Measurements from ENCODE around the gene ARV1. TPM values are rescaled to one million over a fixed set of nuclear protein-coding genes. Genes with fewer than 3 reads are reported as not detected.

ARV1 gene
- total RNA-seq, 1 experiment from 2014 or later, result 4.0 TPM

- Histone ChIP-seq H3K9me3 (ENCODE audit: control insufficient read depth in 1 of 2, insufficient read depth in 1 of 2, low read depth in 1 of 2, low read length in 2 of 2) (no peaks in the 10 kb centered on the region; a peak in 1 of 4 replicates), H3K4me3 (replicated peaks in 1 of 2; ENCODE audit: low read depth in 1 of 2, low read length in 2 of 2) (no peak overlapping the region), H4K20me1 (ENCODE audit: insufficient read depth) (no peaks in the 10 kb centered on the region), H3K4me2 (ENCODE audit: low read length) (no peak overlapping the region), H3K27me3 (ENCODE audit: insufficient read depth, low read length) (no peaks in the 10 kb centered on the region), H3K27ac (ENCODE audit: low read depth, low read length) (no peak overlapping the region), H3K9ac (ENCODE audit: low read length) (no peak overlapping the region), H3K36me3 (ENCODE audit: control insufficient read depth in 1 of 2, insufficient read depth in 2 of 2, low read length in 2 of 2) (no peaks in the 10 kb centered on the region), H3K4me1 (ENCODE audit: control insufficient read depth in 1 of 2, insufficient read depth in 2 of 2, low read length in 2 of 2) (no peaks in the 10 kb centered on the region), H2AFZ (ENCODE audit: low read depth, low read length, poor library complexity, severe bottlenecking) (no peak overlapping the region), H3K9me2 (ENCODE audit: insufficient read depth) (no peaks in the 10 kb centered on the region), H3K79me2 (ENCODE audit: insufficient read depth, low read length) (no peaks in the 10 kb centered on the region)
- RAD21 ChIA-PET (ENCODE audit: low non-redundant PET in 1 of 2, low total read pairs in 2 of 2, uncharacterized antibody in 2 of 2, unreplicated experiment in 2 of 2), result no interaction called here
- no TSS peak for BruUV-seq (replicated peaks)
- intact Hi-C loops (cut with micrococcal nuclease), result no loop called here
- DNase-seq (ENCODE audit: low read depth, low spot score) (no peak), ATAC-seq (no peak)
- CTCF ChIA-PET, result no interaction called here
- TF ChIP-seq, protein P1, sequence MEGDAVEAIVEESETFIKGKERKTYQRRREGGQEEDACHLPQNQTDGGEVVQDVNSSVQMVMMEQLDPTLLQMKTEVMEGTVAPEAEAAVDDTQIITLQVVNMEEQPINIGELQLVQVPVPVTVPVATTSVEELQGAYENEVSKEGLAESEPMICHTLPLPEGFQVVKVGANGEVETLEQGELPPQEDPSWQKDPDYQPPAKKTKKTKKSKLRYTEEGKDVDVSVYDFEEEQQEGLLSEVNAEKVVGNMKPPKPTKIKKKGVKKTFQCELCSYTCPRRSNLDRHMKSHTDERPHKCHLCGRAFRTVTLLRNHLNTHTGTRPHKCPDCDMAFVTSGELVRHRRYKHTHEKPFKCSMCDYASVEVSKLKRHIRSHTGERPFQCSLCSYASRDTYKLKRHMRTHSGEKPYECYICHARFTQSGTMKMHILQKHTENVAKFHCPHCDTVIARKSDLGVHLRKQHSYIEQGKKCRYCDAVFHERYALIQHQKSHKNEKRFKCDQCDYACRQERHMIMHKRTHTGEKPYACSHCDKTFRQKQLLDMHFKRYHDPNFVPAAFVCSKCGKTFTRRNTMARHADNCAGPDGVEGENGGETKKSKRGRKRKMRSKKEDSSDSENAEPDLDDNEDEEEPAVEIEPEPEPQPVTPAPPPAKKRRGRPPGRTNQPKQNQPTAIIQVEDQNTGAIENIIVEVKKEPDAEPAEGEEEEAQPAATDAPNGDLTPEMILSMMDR (IDR thresholded peaks at IDR 0.05 in 2 of 3, conservative IDR thresholded peaks at IDR 0.05 in 1 of 3; ENCODE audit: borderline replicate concordance in 1 of 3, insufficient read depth in 1 of 3, low read depth in 2 of 3, low read length in 2 of 3), result no peak
- TF ChIP-seq POLR2AphosphoS5 (IDR thresholded peaks at IDR 0.05; ENCODE audit: low read depth, low read length) (no peak), SP1 (IDR thresholded peaks at IDR 0.05; ENCODE audit: low read depth) (no peak), TCF7L2 (IDR thresholded peaks at IDR 0.05; ENCODE audit: borderline replicate concordance, extremely low read depth, insufficient read depth, insufficient read length) (no peak), REST (IDR thresholded peaks at IDR 0.05; ENCODE audit: low read depth) (no peak), CEBPB (IDR thresholded peaks at IDR 0.05; ENCODE audit: low read depth) (no peak), JUND (IDR thresholded peaks at IDR 0.05) (no peak), ZFX (IDR thresholded peaks at IDR 0.05) (no peak), RAD21 (IDR thresholded peaks at IDR 0.05; ENCODE audit: low read depth) (no peak), CBX3 (IDR thresholded peaks at IDR 0.05; ENCODE audit: low read depth) (no peak)
- TF ChIP-seq, protein P2, sequence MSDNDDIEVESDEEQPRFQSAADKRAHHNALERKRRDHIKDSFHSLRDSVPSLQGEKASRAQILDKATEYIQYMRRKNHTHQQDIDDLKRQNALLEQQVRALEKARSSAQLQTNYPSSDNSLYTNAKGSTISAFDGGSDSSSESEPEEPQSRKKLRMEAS (IDR thresholded peaks at IDR 0.05), result no peak
- POLR2A ChIA-PET, result no interaction called here
Measured at GRCh38 chr1:231011963-231012362, 33.1 kb downstream of the ARV1 start.

Data from HCT116 (cell line).